K562 (cell line): ENCODE results near the gene ENO2. TPM values are rescaled to one million over a fixed set of nuclear protein-coding genes. Genes with fewer than 3 reads are reported as not detected.

ENCODE experiments used
- CBX2 ChIP-seq: fragments of 200-600 bp; sonication (generic); IDR thresholded peaks from one replicate; pipeline ENCODE4 v1.6.1; 2012; ENCODE audit warnings: mild to moderate bottlenecking, low read length, inconsistent platforms; ENCODE audit not compliant: insufficient read depth, poor library complexity, severe bottlenecking
- CEBPG ChIP-seq, 3 experiments: fragments of 200-800 bp in 1 of 3; sonication (Bioruptor generic) in 1 of 3; sonication (generic) in 1 of 3; formaldehyde crosslinking in 1 of 3; IDR thresholded peaks in 2 of 3; conservative IDR thresholded peaks in 1 of 3; 2 replicates each; pipeline versions ENCODE4 v1.6.1 to v1.8.0; 2016 to 2022; ENCODE audit warnings: missing compliant biosample characterization in 2 of 3, missing genetic modification characterization in 2 of 3, mild to moderate bottlenecking in 1 of 3, missing genetic modification reagents in 1 of 3
- ESRRB ChIP-seq: fragments of 250-450 bp; sonication (Bioruptor Pico); IDR thresholded peaks from 2 replicates; pipeline ENCODE4 v1.5.0; 2020; ENCODE audit warnings: mild to moderate bottlenecking, moderate library complexity, borderline replicate concordance
- EWSR1 ChIP-seq: fragments of 450-650 bp; IDR thresholded peaks from 2 replicates; pipeline ENCODE4 v1.6.1; 2018; ENCODE audit warnings: borderline replicate concordance, mild to moderate bottlenecking, low read depth, moderate library complexity; ENCODE audit not compliant: partially characterized antibody
- GTF2E2 ChIP-seq: fragments of 200-800 bp; sonication (Bioruptor generic); IDR thresholded peaks from 2 replicates; pipeline ENCODE4 v1.6.1; 2016; ENCODE audit warnings: missing genetic modification characterization, missing compliant biosample characterization
- KHSRP ChIP-seq: fragments of 450-650 bp; IDR thresholded peaks from 2 replicates; pipeline ENCODE4 v1.6.1; 2017
- MTA3 ChIP-seq: fragments of 450-650 bp; formaldehyde crosslinking; IDR thresholded peaks from 2 replicates; pipeline ENCODE4 v1.6.1; 2017; ENCODE audit warnings: mild to moderate bottlenecking, borderline replicate concordance
- TCF7L2 ChIP-seq: fragments of 150-350 bp; IDR thresholded peaks from 2 replicates; pipeline ENCODE4 v1.6.1; 2016; ENCODE audit warnings: low read depth, mild to moderate bottlenecking, low read length, moderate library complexity
- TEAD2 ChIP-seq: fragments of 450-650 bp; IDR thresholded peaks from 2 replicates; pipeline ENCODE4 v1.6.1; 2016; ENCODE audit warnings: missing genetic modification characterization, control low read depth, missing compliant biosample characterization
- WHSC1 ChIP-seq: IDR thresholded peaks from one replicate; pipeline ENCODE4 v1.6.1; 2012; ENCODE audit warnings: low read length, control low read depth, inconsistent platforms
- ZFP1 ChIP-seq: fragments of 450-650 bp; formaldehyde crosslinking; IDR thresholded peaks from 2 replicates; pipeline ENCODE4 v1.4.0; 2020; ENCODE audit warnings: mild to moderate bottlenecking, mixed read lengths
- ZNF175 ChIP-seq: fragments of 200-800 bp; sonication (Bioruptor generic); IDR thresholded peaks from 2 replicates; pipeline ENCODE4 v1.6.1; 2016; ENCODE audit warnings: low read depth, mild to moderate bottlenecking, missing genetic modification characterization, missing compliant biosample characterization
- ZNF717 ChIP-seq: fragments of 250-450 bp; sonication (Bioruptor Pico); IDR thresholded peaks from 2 replicates; pipeline ENCODE4 v1.5.0; 2021
- polyA plus RNA-seq, 8 experiments: library from polyadenylated mRNA; depleted of rRNA in 4 of 8; stranded (reverse) in 5 of 8; unstranded in 3 of 8; fragments of >200 nt; fragmentation: Nextera tagmentation in 2 of 8; fragmentation: Illumina TruSeq in 1 of 8; extraction: Ambion mirVana in 2 of 8; extraction: Trizol in 1 of 8; gene quantifications; 2 replicates each; pipeline versions ENCODE4 v1.2.1 to v1.2.3, GENCODE V29; 2011 to 2014; ENCODE audit warnings: inconsistent platforms in 1 of 8, missing spikeins in 1 of 8
- total RNA-seq, 7 experiments: library from RNA; depleted of rRNA in 6 of 7; stranded (reverse); fragments of >200 nt in 6 of 7; fragmentation: Illumina TruSeq in 2 of 7; extraction: Trizol in 2 of 7; gene quantifications; 2 replicates each; pipeline versions ENCODE4 v1.2.1 to v1.2.3, GENCODE V29; 2011 to 2021; ENCODE audit warnings: low replicate concordance in 1 of 7
- TF ChIP-seq, protein P1 (sequence below): fragments of 450-650 bp; formaldehyde crosslinking; IDR thresholded peaks from 2 replicates; pipeline ENCODE4 v1.4.0; 2022; ENCODE audit warnings: missing genetic modification characterization
- TF ChIP-seq, protein P2 (sequence below): fragments of 250-450 bp; sonication (Bioruptor Pico); IDR thresholded peaks from 2 replicates; pipeline ENCODE4 v1.5.0; 2021
- TF ChIP-seq, protein P3 (sequence below): sonication (generic); formaldehyde crosslinking; IDR thresholded peaks from 2 replicates; pipeline ENCODE4 v1.4.0; 2020; ENCODE audit warnings: mild to moderate bottlenecking, missing genetic modification reagents
- TF ChIP-seq, protein P4 (sequence below): fragments of 450-650 bp; IDR thresholded peaks from 2 replicates; pipeline ENCODE4 v1.6.1; 2017; ENCODE audit warnings: antibody characterized with exemption, mild to moderate bottlenecking

Gene ENO2
- total and polyA plus RNA-seq, 9 of the 15 experiments (the other 6 are each of a cell fraction or from before 2014, with no cell fraction given): 10.9 to 43.3 (median 21.0) TPM

DNA sequence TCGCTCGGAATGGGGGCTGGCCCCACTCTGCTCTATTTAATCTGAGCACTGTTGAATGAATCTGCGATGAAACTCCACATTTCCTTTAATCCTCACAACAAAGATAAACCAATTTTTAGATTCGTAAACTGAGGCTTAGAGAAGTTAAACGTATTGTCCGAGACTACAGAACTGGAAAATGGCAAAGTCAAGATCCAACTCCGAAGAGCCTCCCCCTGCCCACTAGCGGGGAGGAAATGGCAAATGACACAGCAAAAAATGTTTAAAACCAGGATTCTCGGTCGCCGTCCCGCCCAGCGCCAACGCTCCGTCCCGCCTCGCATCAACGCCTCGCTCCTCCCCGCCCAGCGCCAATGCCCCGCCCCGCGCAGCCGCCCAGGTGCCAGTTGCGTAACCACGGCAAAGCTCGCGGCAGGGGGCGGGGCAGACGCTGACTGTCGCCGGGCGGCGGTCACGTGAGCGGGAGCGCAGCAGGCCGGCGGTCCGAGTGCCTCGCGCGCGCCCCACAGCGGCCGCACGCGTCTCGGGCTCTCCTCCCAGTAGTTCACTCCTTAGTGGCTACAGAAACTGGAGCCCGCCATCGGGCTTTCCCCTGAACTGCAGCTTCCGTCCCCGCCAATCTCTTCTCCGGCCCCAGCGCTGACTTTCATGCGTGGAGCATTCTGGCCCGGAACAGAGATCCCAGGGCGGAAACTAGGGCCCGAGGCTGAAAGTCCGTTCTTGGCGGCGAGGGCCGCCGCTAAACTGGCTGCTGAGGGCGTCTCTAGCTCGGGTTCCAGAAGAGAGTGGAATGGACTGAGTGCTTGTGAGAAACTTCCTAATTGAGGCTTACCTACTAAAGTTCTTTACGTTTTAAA is 23.4 kb upstream of the ENO2 start (continued):
- TF ChIP-seq, protein P1, sequence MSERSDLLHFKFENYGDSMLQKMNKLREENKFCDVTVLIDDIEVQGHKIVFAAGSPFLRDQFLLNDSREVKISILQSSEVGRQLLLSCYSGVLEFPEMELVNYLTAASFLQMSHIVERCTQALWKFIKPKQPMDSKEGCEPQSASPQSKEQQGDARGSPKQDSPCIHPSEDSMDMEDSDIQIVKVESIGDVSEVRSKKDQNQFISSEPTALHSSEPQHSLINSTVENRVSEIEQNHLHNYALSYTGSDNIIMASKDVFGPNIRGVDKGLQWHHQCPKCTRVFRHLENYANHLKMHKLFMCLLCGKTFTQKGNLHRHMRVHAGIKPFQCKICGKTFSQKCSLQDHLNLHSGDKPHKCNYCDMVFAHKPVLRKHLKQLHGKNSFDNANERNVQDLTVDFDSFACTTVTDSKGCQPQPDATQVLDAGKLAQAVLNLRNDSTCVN (CRISPR knock-in tag): no peak
- TF ChIP-seq ZNF717 (CRISPR knock-in tag) (no peak), ZFP1 (CRISPR knock-in tag) (no peak), WHSC1 (no peak), CBX2 (no peak), MTA3 (peak; percentile 95), EWSR1 (no peak), KHSRP (no peak), CEBPG (CRISPR knock-in tag; IDR thresholded peaks at IDR 0.05) (peak; percentile 99), CEBPG (tag; conservative IDR thresholded peaks at IDR 0.05 in 1 of 2, IDR thresholded peaks at IDR 0.05 in 1 of 2) (peak; percentile 97 to 98), GTF2E2 (tag) (peak; percentile 78), ESRRB (no peak), ZNF175 (CRISPR knock-in tag) (no peak), TCF7L2 (no peak), TEAD2 (no peak)
- TF ChIP-seq, protein P2, sequence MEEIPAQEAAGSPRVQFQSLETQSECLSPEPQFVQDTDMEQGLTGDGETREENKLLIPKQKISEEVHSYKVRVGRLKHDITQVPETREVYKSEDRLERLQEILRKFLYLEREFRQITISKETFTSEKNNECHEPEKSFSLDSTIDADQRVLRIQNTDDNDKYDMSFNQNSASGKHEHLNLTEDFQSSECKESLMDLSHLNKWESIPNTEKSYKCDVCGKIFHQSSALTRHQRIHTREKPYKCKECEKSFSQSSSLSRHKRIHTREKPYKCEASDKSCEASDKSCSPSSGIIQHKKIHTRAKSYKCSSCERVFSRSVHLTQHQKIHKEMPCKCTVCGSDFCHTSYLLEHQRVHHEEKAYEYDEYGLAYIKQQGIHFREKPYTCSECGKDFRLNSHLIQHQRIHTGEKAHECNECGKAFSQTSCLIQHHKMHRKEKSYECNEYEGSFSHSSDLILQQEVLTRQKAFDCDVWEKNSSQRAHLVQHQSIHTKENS (CRISPR knock-in tag): no peak
- TF ChIP-seq, protein P3, sequence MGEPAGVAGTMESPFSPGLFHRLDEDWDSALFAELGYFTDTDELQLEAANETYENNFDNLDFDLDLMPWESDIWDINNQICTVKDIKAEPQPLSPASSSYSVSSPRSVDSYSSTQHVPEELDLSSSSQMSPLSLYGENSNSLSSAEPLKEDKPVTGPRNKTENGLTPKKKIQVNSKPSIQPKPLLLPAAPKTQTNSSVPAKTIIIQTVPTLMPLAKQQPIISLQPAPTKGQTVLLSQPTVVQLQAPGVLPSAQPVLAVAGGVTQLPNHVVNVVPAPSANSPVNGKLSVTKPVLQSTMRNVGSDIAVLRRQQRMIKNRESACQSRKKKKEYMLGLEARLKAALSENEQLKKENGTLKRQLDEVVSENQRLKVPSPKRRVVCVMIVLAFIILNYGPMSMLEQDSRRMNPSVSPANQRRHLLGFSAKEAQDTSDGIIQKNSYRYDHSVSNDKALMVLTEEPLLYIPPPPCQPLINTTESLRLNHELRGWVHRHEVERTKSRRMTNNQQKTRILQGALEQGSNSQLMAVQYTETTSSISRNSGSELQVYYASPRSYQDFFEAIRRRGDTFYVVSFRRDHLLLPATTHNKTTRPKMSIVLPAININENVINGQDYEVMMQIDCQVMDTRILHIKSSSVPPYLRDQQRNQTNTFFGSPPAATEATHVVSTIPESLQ (CRISPR knock-in tag): no peak
- TF ChIP-seq, protein P4, sequence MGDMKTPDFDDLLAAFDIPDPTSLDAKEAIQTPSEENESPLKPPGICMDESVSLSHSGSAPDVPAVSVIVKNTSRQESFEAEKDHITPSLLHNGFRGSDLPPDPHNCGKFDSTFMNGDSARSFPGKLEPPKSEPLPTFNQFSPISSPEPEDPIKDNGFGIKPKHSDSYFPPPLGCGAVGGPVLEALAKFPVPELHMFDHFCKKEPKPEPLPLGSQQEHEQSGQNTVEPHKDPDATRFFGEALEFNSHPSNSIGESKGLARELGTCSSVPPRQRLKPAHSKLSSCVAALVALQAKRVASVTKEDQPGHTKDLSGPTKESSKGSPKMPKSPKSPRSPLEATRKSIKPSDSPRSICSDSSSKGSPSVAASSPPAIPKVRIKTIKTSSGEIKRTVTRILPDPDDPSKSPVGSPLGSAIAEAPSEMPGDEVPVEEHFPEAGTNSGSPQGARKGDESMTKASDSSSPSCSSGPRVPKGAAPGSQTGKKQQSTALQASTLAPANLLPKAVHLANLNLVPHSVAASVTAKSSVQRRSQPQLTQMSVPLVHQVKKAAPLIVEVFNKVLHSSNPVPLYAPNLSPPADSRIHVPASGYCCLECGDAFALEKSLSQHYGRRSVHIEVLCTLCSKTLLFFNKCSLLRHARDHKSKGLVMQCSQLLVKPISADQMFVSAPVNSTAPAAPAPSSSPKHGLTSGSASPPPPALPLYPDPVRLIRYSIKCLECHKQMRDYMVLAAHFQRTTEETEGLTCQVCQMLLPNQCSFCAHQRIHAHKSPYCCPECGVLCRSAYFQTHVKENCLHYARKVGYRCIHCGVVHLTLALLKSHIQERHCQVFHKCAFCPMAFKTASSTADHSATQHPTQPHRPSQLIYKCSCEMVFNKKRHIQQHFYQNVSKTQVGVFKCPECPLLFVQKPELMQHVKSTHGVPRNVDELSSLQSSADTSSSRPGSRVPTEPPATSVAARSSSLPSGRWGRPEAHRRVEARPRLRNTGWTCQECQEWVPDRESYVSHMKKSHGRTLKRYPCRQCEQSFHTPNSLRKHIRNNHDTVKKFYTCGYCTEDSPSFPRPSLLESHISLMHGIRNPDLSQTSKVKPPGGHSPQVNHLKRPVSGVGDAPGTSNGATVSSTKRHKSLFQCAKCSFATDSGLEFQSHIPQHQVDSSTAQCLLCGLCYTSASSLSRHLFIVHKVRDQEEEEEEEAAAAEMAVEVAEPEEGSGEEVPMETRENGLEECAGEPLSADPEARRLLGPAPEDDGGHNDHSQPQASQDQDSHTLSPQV: 0 out of 2 replicates have a peak, but pooled peaks have one; percentile 42
